ENCODE results near the gene LPAR1. TPM values are rescaled to one million over a fixed set of nuclear protein-coding genes. Genes with fewer than 3 reads are reported as not detected.
A peak's percentile ranks its signal among the peaks of the same experiment; 100 is the strongest.
"Not testable (repeated sequence)": the region's sequence is repeated elsewhere in the genome, so short reads cannot be mapped to it uniquely, and the experiment has no call there.

The LPAR1 gene
- total RNA-seq = 13.8 TPM
- long read RNA-seq, partial matches to known transcripts = 0 of 14 reads
- long read RNA-seq, other reads (novel, unspliced or antisense) = 13 of 14 reads

- ATAC-seq (peak; percentile 72), DNase-seq (ENCODE audit: missing footprints) (peak; percentile 81)
- intact Hi-C loops (cut with DNase I) = loop anchor here (5.0 kb wide), 1 partner anchor 259 kb away; no protein-coding TSS in a partner anchor
These were observed at the start of gene LPAR1 for GRCh38 chr9:111038331-111039230. Gene LPAR1 (minus strand): TSS chr9:111038470. CDS start chr9:110972117, 66,353 bp downstream.

DNA sequence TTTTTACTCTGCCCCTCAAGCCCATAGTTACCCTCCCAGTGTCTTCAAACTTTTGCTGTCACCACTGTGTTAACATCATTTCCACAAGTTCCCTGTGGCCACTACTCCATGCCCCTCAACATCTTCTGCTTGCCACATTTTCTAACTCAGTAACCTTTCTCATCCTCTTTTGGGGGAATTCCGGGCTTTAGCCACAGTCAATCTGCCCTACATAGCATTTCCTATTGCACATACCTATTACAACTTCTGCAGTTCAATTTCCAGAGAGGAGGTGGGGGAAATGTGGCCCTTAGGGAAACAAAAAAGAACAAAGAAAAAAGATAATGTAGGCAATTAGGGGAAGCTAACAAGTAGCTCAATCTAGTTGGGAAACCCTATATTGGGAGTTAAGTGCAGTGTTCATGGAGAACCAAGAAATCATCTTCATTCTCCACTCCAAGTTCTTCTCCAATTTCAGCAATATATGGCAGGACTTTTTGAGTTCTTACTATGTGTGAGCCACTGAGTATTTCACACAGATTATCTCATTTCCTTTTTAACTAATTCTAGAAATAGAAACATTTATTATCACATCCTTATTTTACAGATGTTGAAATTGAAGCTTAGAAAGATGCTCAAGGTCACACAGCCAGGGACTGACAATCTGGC is 40.2 kb upstream of the LPAR1 start:
- ATAC-seq (no peak), DNase-seq (ENCODE audit: missing footprints) (no peak)
- intact Hi-C loops (cut with DNase I) = no loop called here

DNA sequence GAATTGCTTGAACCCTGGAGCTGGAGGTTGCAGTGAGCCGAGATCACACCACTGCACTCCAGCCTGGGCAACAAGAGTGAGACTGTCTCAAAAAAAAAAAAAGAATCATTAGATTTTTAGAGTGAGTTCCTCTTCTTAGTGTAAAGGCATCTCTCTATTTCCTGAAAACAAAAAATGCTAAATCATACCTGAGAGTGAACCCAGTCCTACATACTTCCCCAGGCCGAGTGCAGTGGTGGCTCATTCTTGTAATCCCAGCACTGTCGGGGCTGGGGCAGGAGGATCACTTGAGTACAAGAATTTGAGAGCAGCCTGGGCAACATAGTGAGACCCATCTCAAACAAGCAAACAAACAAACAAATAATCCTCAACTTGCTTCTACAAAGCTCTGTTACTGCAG is 38.2 kb upstream of the LPAR1 start:
- intact Hi-C loops (cut with DNase I) = no loop called here
- DNase-seq (ENCODE audit: missing footprints) (peak; percentile 66), ATAC-seq (no peak)

DNA sequence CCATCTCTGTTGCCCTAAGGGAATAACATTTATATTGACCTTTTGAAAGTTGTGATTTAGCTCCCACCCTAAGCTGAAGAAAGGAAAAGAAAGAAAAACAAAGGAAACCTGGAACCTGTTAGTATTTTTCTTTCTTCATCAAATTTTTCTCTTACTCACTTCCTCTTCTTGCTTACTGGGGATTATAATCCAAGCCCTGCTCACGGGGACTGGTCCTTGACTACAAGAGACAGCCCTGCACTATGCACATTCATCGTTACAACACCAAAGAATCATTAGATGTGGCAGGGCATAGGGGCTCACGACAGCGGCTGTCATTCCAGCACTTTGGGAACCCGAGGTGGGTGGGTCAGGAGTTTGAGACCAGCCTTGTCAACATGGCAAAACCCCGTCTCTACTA is 37.8 kb upstream of the LPAR1 start:
- DNase-seq (ENCODE audit: missing footprints) = no peak
- intact Hi-C loops (cut with DNase I) = no loop called here
- no peak for ATAC-seq

DNA sequence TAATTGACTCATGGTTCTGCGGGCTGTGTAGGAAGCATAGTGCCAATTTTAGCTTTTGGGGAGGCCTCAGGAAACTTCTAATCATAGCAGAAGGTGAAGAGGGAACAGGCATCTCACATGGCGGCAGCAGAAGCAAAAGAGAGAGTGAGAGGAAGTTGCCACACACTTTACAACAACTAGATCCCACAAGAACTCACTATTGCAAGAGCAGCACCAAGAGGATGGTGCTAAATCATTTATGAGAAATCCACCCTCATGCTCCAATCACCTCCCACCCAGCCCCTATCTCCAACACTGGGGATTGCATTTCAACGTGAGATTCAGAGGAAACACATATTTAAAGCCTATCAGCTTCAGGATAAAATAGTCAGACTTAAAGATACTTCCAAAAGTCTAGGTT is 36.1 kb upstream of the LPAR1 start:
- intact Hi-C loops (cut with DNase I) = no loop called here
- ATAC-seq (no peak), DNase-seq (ENCODE audit: missing footprints) (no peak)

DNA sequence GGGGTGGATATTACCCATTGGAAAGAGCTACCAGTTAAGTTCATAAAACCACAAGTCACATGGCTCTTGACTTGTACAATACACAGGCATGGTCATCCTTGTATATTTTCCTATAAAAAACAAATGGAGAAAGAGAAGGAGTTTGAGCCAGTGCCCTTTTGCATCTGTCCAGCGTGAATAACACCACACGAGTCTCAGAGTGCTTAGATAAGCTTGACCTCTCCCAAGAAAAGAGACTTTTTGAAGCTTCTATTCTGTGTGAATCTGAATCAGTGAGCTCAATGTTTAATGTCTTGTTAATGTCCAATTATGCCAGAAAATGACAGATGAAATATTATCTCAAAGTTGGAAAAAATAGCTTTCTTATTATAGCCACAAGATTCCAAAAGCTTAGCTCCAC is 30.9 kb upstream of the LPAR1 start:
- ATAC-seq (no peak), DNase-seq (ENCODE audit: missing footprints) (no peak)
- intact Hi-C loops (cut with DNase I) = no loop called here

DNA sequence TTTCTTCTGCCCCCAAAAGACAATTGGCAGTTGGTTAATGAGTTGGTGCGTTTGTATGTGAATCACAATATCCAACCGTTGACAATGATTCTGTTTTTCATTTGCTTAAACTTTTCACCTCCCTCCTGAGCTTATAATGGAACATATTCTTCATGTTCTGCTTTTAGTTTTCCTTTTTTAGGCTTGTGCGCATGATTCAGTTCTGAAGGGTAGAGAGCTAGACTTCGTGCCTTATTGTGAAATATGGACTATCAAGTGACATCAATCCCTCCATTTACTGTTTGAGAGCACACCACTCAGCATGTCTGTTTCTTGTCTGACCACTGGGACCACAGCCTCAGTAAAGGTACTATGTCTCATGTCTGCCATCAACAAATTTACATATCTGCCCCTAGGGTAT is 30.5 kb upstream of the LPAR1 start:
- no peak for DNase-seq (ENCODE audit: missing footprints)
- intact Hi-C loops (cut with DNase I) = no loop called here
- ATAC-seq = peak; percentile 35

GRCh38 chr9:111068383-111068730 is 30.1 kb upstream of the LPAR1 start:
- ATAC-seq = no peak

DNA sequence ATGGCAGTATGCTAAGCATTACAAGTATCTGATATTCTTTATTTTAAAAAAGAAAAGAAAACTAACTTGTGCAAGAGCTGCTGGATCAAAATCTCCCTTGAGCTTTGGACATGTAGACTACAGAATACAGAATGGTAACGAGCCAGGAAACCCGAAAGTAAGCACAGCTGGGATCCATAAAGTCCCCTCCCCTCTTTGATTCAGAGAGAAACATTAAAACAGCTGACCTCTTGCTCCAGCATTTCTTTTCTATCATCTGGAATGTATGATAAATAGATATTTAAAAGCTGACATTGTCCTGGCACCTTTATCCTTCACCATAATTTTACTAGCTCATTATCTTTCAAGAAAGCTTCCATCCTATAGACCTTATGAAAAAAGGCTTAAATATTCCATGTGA is 28.2 kb upstream of the LPAR1 start:
- no peak for DNase-seq (ENCODE audit: missing footprints)
- intact Hi-C loops (cut with DNase I) = no loop called here
- ATAC-seq = peak; percentile 82

More at GRCh38 chr9:111068383-111068730, 30.1 kb upstream of the LPAR1 start:
- intact Hi-C loops (cut with DNase I) = no loop called here
- no peak for DNase-seq (ENCODE audit: missing footprints)

- ATAC-seq (no peak), DNase-seq (ENCODE audit: missing footprints) (no peak)
- intact Hi-C loops (cut with DNase I) = no loop called here
These were observed 27.1 kb upstream of the LPAR1 start for GRCh38 chr9:111065414-111065813.

- DNase-seq (ENCODE audit: missing footprints) (no peak), ATAC-seq (no peak)
- intact Hi-C loops (cut with DNase I) = no loop called here
These were observed 26.0 kb upstream of the LPAR1 start for GRCh38 chr9:111064160-111064837.

DNA sequence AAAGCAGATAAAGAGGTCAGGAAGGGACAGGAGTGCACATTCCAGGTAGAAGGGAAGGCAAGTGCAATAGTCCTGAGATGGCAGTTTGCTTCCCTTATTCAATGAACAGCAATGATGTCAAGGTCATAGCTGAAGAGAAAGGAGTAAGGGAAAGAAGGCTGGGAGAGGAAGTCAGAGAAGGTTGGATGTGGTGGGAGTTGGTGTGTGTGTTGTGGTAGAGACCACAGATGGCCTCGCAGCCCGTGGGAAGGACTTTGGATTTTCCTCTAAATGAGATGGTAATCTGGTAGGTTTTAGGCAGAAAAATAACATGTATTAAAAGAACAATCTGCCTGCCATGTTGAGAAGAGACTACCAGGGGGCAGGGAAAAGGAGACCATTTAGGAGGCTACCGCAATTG is 25.1 kb upstream of the LPAR1 start:
- intact Hi-C loops (cut with DNase I) = no loop called here
- ATAC-seq = no peak
- DNase-seq (ENCODE audit: missing footprints) = no peak

- intact Hi-C loops (cut with DNase I) = no loop called here
- DNase-seq (ENCODE audit: missing footprints) (no peak), ATAC-seq (no peak)
These were observed 19.9 kb upstream of the LPAR1 start for GRCh38 chr9:111058166-111058565.

- ATAC-seq = no peak
- intact Hi-C loops (cut with DNase I) = no loop called here
These were observed 18.3 kb upstream of the LPAR1 start for GRCh38 chr9:111056538-111056937.

DNA sequence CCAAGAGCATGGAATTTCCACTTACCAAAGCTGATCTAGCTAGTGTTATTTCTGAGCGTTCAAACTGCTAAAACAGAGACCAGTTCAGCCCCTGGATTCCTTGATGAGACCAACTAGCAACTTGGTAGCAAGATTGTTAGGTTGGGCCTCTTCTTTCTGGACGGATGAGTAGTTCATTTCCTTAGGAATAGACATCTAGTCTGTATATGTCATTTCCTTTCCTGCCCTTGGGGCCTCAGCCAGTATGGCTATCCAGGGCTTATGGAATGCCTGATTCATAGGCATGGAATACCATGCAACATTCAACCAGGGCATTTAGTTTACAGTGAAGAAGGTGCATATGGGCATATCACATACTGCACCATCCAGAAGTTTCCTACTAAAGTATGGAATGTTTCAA is 14.5 kb upstream of the LPAR1 start:
- DNase-seq (ENCODE audit: missing footprints) = no peak
- intact Hi-C loops (cut with DNase I) = no loop called here

More at GRCh38 chr9:111056538-111056937, 18.3 kb upstream of the LPAR1 start:
- DNase-seq (ENCODE audit: missing footprints) = no peak

GRCh38 chr9:111051400-111051799 is 13.1 kb upstream of the LPAR1 start:
- intact Hi-C loops (cut with DNase I) = no loop called here
- ATAC-seq = no peak
- DNase-seq (ENCODE audit: missing footprints) = no peak

More for the DNA sequence above, 14.5 kb upstream of the LPAR1 start:
- ATAC-seq = no peak

DNA sequence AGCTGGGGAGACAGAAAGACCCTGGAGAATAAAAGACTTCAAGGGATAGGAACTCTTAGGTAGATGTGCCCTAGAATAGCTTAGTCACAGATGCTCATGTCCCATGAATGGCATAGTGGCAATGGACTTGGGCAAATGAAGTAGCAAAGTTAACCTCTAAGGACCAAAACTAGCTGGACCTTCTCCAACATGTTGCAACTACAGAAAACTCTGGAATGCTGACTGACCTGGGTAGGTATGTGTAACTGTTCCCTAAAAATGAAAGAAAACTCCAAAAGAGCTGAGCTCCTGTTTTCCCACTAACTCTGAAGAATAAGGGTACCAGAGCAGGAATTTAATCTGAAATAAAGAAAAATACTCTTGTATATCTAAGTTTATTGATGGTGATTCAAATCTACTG is 12.5 kb upstream of the LPAR1 start:
- DNase-seq (ENCODE audit: missing footprints) (no peak), ATAC-seq (no peak)
- intact Hi-C loops (cut with DNase I) = no loop called here

- intact Hi-C loops (cut with DNase I); ATAC-seq; DNase-seq (ENCODE audit: missing footprints): not testable (repeated sequence)
These were observed 9.0 kb upstream of the LPAR1 start for GRCh38 chr9:111047287-111047686.

DNA sequence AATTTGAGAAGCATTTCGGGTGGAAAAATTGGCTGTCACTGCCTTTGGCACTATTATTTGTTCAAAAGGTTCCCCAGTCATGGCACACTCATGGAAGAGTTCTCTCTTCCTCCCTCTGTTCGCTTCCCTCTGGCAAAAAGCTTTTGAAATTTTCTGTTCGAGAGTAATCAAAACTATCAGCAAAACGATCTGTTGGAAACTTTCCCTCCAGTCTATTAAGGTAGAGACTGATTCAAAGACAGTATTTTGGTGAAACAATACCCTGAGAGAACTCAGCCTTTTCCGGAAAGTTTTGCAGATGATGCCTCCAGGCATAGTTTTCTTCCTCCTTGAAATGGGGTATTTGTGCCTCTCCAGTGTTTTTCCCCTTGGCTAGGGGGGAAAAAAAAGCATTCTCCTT is 3.6 kb upstream of the LPAR1 start:
- intact Hi-C loops (cut with DNase I) = no loop called here
- DNase-seq (ENCODE audit: missing footprints) = no peak

DNA sequence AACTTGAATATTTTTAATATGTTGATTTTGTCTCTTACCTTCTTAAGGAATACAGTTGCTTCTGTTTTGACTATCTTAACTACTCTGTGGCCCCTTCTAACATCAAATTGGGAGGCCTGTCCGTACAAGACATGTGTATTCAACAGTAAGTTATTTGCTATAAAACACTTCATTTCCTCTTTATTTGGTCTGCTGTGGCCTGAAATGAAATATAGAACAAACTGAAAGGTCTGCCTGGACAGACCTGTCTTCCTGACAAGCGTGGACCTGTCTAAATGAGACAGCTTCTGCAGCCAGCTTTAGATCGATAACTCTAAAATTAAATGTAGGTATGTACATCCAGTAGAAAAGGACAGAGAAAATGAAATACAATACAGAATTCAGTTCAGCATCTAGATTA is 2.2 kb upstream of the LPAR1 start:
- ATAC-seq (no peak), DNase-seq (ENCODE audit: missing footprints) (no peak)
- intact Hi-C loops (cut with DNase I) = no loop called here

More for the DNA sequence above, 3.6 kb upstream of the LPAR1 start:
- no peak for ATAC-seq
